HepG2 (cell line): Measurements from ENCODE around the gene SAMD8. TPM values are rescaled to one million over a fixed set of nuclear protein-coding genes. Genes with fewer than 3 reads are reported as not detected.

Source experiments
- AGO1 ChIP-seq: fragments of 200-400 bp; formaldehyde crosslinking; IDR thresholded peaks from 2 replicates; pipeline ENCODE4 v1.6.1; 2017; ENCODE audit warnings: mild to moderate bottlenecking, low read depth, low read length, moderate library complexity; ENCODE audit not compliant: poor library complexity, severe bottlenecking
- CSRNP2 ChIP-seq: sonication (generic); formaldehyde crosslinking; conservative IDR thresholded peaks from 2 replicates; pipeline ENCODE4 v1.8.0; 2022; ENCODE audit warnings: low read depth, missing genetic modification reagents
- DRAP1 ChIP-seq: IDR thresholded peaks from 2 replicates; pipeline ENCODE4 v1.6.1; 2016; ENCODE audit warnings: missing genetic modification reagents, missing compliant biosample characterization
- GATA4 ChIP-seq: sonication (generic); IDR thresholded peaks from 2 replicates; pipeline ENCODE4 v1.6.1; 2016; ENCODE audit warnings: antibody characterized with exemption, low read depth, borderline replicate concordance
- GPBP1L1 ChIP-seq: sonication (generic); formaldehyde crosslinking; IDR thresholded peaks from 2 replicates; pipeline ENCODE4 v1.5.0; 2020; ENCODE audit warnings: mild to moderate bottlenecking, missing genetic modification reagents
- HCFC1 ChIP-seq: fragments of 150-350 bp; IDR thresholded peaks from 2 replicates; pipeline ENCODE4 v1.6.1; 2014; ENCODE audit warnings: low read depth, low read length
- JUNB ChIP-seq: sonication (generic); formaldehyde crosslinking; IDR thresholded peaks from 2 replicates; pipeline ENCODE4 v1.8.0; 2022; ENCODE audit warnings: missing genetic modification reagents, mild to moderate bottlenecking, borderline replicate concordance
- MYNN ChIP-seq: sonication (generic); formaldehyde crosslinking; IDR thresholded peaks from 2 replicates; pipeline ENCODE4 v1.4.0; 2020; ENCODE audit warnings: mild to moderate bottlenecking, low read depth, missing genetic modification reagents
- RELA ChIP-seq: sonication (generic); formaldehyde crosslinking; IDR thresholded peaks from 2 replicates; pipeline ENCODE4 v1.4.0; 2020; ENCODE audit warnings: missing genetic modification reagents
- TCF12 ChIP-seq, 2 experiments: fragments of 450-650 bp in 1 of 2; sonication (generic) in 1 of 2; formaldehyde crosslinking in 1 of 2; IDR thresholded peaks; 2 replicates each; pipeline versions ENCODE4 v1.6.1 to v1.8.0; 2017 to 2022; ENCODE audit warnings: antibody characterized with exemption in 1 of 2, mild to moderate bottlenecking in 1 of 2, missing genetic modification reagents in 1 of 2, moderate library complexity in 1 of 2
- THRA ChIP-seq: sonication (generic); formaldehyde crosslinking; IDR thresholded peaks from 2 replicates; pipeline ENCODE4 v1.4.0; 2020; ENCODE audit warnings: missing genetic modification reagents, borderline replicate concordance
- ZKSCAN1 ChIP-seq: fragments of 150-350 bp; IDR thresholded peaks from 2 replicates; pipeline ENCODE4 v1.6.1; 2014; ENCODE audit warnings: low read length
- ZNF138 ChIP-seq: sonication (generic); formaldehyde crosslinking; IDR thresholded peaks from 2 replicates; pipeline ENCODE4 v1.5.0; 2020; ENCODE audit warnings: mild to moderate bottlenecking, low read depth, missing genetic modification reagents
- ZNF335 ChIP-seq: sonication (generic); formaldehyde crosslinking; IDR thresholded peaks from 2 replicates; pipeline ENCODE4 v1.4.0; 2020; ENCODE audit warnings: missing genetic modification reagents
- ZNF343 ChIP-seq: sonication (generic); formaldehyde crosslinking; IDR thresholded peaks from 2 replicates; pipeline ENCODE4 v1.4.0; 2020; ENCODE audit warnings: mild to moderate bottlenecking, missing genetic modification reagents
- ZNF572 ChIP-seq: sonication (generic); formaldehyde crosslinking; IDR thresholded peaks from 2 replicates; pipeline ENCODE4 v1.5.1; 2020; ENCODE audit warnings: mild to moderate bottlenecking, missing genetic modification reagents
- ZNF574 ChIP-seq: sonication (generic); formaldehyde crosslinking; IDR thresholded peaks from 2 replicates; pipeline ENCODE4 v1.4.0; 2020; ENCODE audit warnings: missing genetic modification reagents
- polyA plus RNA-seq, 8 experiments: library from polyadenylated mRNA; depleted of rRNA in 3 of 8; stranded (reverse) in 7 of 8; unstranded in 1 of 8; fragments of >200 nt; fragmentation: Illumina TruSeq in 4 of 8; extraction: Trizol in 4 of 8; gene quantifications; 2 replicates each; pipeline versions ENCODE4 v1.2.1 to v1.2.3, GENCODE V29; 2011 to 2016; ENCODE audit warnings: low read depth in 4 of 8, missing spikeins in 1 of 8, mixed read lengths in 1 of 8; ENCODE audit not compliant: insufficient read depth in 1 of 8
- total RNA-seq, 5 experiments: library from RNA; depleted of rRNA; stranded (reverse); fragments of >200 nt; fragmentation: Illumina TruSeq; extraction: Trizol; gene quantifications; 2 replicates each; pipeline ENCODE4 v1.2.3, GENCODE V29; 2016; ENCODE audit warnings: low read depth in 1 of 5

Gene SAMD8
- total and polyA plus RNA-seq, 2 of the 13 experiments (the other 11 are each of a cell fraction or from before 2014, with no cell fraction given), result 10.4 to 13.2 TPM

- TF ChIP-seq ZNF574 (CRISPR knock-in tag), result peak; percentile 67
- TF ChIP-seq THRA (CRISPR knock-in tag), result no peak
- no peak for TF ChIP-seq JUNB (CRISPR knock-in tag)
- TF ChIP-seq CSRNP2 (CRISPR knock-in tag), result no peak
- peak; percentile 46 for TF ChIP-seq ZNF335 (CRISPR knock-in tag)
- TF ChIP-seq ZNF138 (CRISPR knock-in tag), result peak; percentile 25; the same call in 1 of the 2 replicates
- no peak for TF ChIP-seq GPBP1L1 (CRISPR knock-in tag)
- 0 out of 2 replicates have a peak, but pooled peaks have one; percentile 32 for TF ChIP-seq DRAP1
- no peak for TF ChIP-seq ZNF572 (CRISPR knock-in tag)
- TF ChIP-seq RELA (CRISPR knock-in tag), result no peak
- no peak for TF ChIP-seq MYNN (CRISPR knock-in tag)
- TF ChIP-seq GATA4, result peak; percentile 48; the same call in 1 of the 2 replicates
- peak; percentile 45; the same call in 1 of the 2 replicates for TF ChIP-seq ZNF343 (CRISPR knock-in tag)
- TF ChIP-seq TCF12 (IDR thresholded peaks at IDR 0.05), result no peak
- TF ChIP-seq TCF12 (CRISPR knock-in tag; IDR thresholded peaks at IDR 0.05), result 0 out of 2 replicates have a peak, but pooled peaks have one; percentile 50
- peak; percentile 41; the same call in 1 of the 2 replicates for TF ChIP-seq HCFC1
- no peak for TF ChIP-seq ZKSCAN1
- no peak for TF ChIP-seq AGO1
These were observed at the start of gene SAMD8 (continued) for GRCh38 chr10:75111365-75111906.
